Heart left ventricle (tissue), 16 donors: ENCODE data around the gene TTLL10. TPM values are rescaled to one million over a fixed set of nuclear protein-coding genes. Genes with fewer than 3 reads are reported as not detected.

Experiments
- ATAC-seq, 4 donors: fragments of 200-7000 bp; cut with Tn5 transposase; one replicate each; pipeline ENCODE4 v1.9.1; 2020 to 2022; ENCODE audit warnings: moderate library complexity in 4 of 4, mild to moderate bottlenecking in 3 of 4, moderate number of reproducible peaks in 1 of 4
- DNase-seq, 5 donors: peaks; one replicate each; pipeline ENCODE4 v3.0.0-alpha.2; 2020
- H3K27ac ChIP-seq, 12 donors: fragments of 200-600 bp; sonication (generic) in 4 of 12; one replicate each; pipeline versions ENCODE4 v1.5.0 to v1.8.0; 2016 to 2022; ENCODE audit warnings: mild to moderate bottlenecking in 2 of 12
- H3K27me3 ChIP-seq, 9 donors: fragments of 200-600 bp; sonication (generic) in 2 of 9; one replicate each; pipeline versions ENCODE4 v1.5.1 to v1.8.0; 2016 to 2022; ENCODE audit warnings: mild to moderate bottlenecking in 3 of 9
- H3K36me3 ChIP-seq, 9 donors: fragments of 200-600 bp; sonication (generic) in 2 of 9; one replicate each; pipeline versions ENCODE4 v1.5.0 to v1.8.0; 2018 to 2022; ENCODE audit warnings: mild to moderate bottlenecking in 2 of 9
- H3K4me1 ChIP-seq, 12 donors: fragments of 200-600 bp; sonication (generic) in 4 of 12; one replicate each; pipeline versions ENCODE4 v1.5.0 to v1.8.0; 2016 to 2022; ENCODE audit warnings: mild to moderate bottlenecking in 3 of 12
- H3K4me3 ChIP-seq, 12 donors: fragments of 200-600 bp; sonication (generic) in 4 of 12; one replicate each; pipeline versions ENCODE4 v1.5.0 to v1.8.0; 2017 to 2022; ENCODE audit warnings: mild to moderate bottlenecking in 9 of 12, moderate library complexity in 4 of 12
- H3K9me3 ChIP-seq, 12 donors: fragments of 200-600 bp; sonication (generic) in 4 of 12; one replicate each; pipeline versions ENCODE4 v1.5.0 to v1.8.0; 2016 to 2022; ENCODE audit warnings: mild to moderate bottlenecking in 1 of 12
- POLR2A ChIP-seq, 2 donors: fragments of 450-650 bp; IDR thresholded peaks; one replicate each; pipeline ENCODE4 v1.6.1; 2017; ENCODE audit warnings: antibody characterized with exemption in 2 of 2, mild to moderate bottlenecking in 2 of 2, moderate library complexity in 2 of 2
- WGBS, 4 donors: extraction: QIAGEN DNeasy Blood & Tissue Kit in 2 of 4; methylation state at CpG; one replicate each; pipeline versions ENCODE4 v1.1.5 to v1.1.7; 2013 to 2018; 5-methylcytosine and 5-hydroxymethylcytosine counted together
- intact Hi-C, 10 donors: fragments of 100-400 bp; cut with DNase I; formaldehyde crosslinking; loops; one replicate each; pipeline versions ENCODE4 v1.11.1 to v1.14.2; 2022
- polyA plus RNA-seq, 2 donors: library from polyadenylated mRNA; stranded (reverse); fragments of 200-250 nt; gene quantifications; one replicate each; pipeline ENCODE4 v1.2.3, GENCODE V29; 2013
- total RNA-seq, 9 donors: library from RNA; depleted of rRNA in 2 of 9; stranded (reverse); fragments of >200 nt in 2 of 9; fragmentation: NEBNext Ultra II Directional in 3 of 9; extraction: Animal tissue kit (Norgen Biotek cat#: 25700) in 3 of 9; gene quantifications; one replicate each; pipeline versions ENCODE4 v1.1.0 to v1.2.4, GENCODE V29; 2016 to 2023
- TF ChIP-seq, protein P1 (sequence below), 12 donors: fragments of 200-600 bp; sonication (generic) in 4 of 12; IDR thresholded peaks; one replicate each; pipeline versions ENCODE4 v1.5.0 to v1.8.0; 2018 to 2022; ENCODE audit warnings: antibody characterized with exemption in 12 of 12, mild to moderate bottlenecking in 5 of 12
- donor health status: ischemic (EF 13 %, LVEDD 7.1; RV severe dilation, severe dysfunction).
- donor health status: healthy with polysubstance abuse.
- donor health status: DM: no; HTN: yes; CAD: no.
- donor health status: DM: no; HTN: no; CAD: no.
- donor health status: ischemic (EF 25% LVEDD 6.9; RV normal size, moderate dysfunction).
- donor health status: ischemic (EF 25% LVEDD 5.7; RV mildly dilated, moderate dysfunction).
- donor health status: healthy.
- donor health status: DM: yes; HTN: yes; CAD: no.
- donor health status: ischemic (EF 35%, LVEDD 5.7; RV mildly dilated, moderate dysfunction).
- donor health status: nonischemic (EF 11% LVEDD 7.7; RV severe dilation, severe dysfunction).
- donor health status: DM: yes; HTN: yes; CAD: no.
- donor health status: PGD.
- donor health status: ischemic (EF 29% LVEDD 5.4; RV normal size, mild dysfunction).
- donor health status: nonischemic (EF 23%, LVEDD 6.1; RV moderate dilation, normal function).

TTLL10 gene
- total and polyA plus RNA-seq, 11 donors, result 0.03 to 0.53 (median 0.21) TPM; not detected in 4

DNA sequence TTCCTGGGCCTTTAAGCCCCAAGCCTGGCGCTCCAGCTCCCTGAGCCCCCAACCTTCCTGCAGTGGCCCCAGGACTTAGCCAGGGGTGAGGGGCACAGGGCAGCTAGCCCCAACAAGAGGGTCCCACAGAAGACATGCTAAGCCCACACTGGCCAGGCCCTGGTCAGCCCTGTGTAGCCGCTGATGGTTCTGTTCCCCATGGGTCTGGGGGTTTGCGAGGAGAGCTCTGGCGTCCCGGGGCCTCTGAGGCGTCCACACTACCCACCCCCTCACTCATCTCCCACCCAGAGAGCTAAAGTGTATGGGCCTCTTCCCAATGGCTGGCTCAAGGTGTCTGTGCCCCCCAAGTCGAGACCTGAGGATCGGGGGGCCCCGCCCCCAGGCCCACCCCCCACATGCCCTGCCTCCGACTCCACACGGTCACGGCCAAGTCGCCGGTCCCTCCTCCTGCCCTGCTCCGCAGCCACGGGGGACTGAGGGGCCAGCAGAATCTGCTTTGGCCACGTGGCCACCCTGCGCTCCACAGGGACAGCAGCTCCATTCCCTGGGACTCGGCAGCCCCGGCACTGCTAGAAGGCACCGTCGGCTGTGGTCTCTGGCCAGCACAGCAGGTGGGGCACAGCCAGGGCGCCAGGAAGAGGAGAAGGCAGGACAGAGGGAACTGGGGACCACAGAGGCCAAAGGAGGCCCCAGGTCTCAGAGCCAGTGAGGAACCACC lies 24.9 kb downstream of the TTLL10 start:
- Histone ChIP-seq H3K27me3 (peaks cover 0 to 24% (median 5%) of the 10 kb centered on the region in 9 donors), H3K27ac (no peak overlapping the region), H3K4me3 (no peak overlapping the region), H3K4me1 (peaks cover 0 to 13% (median 8%) of the 10 kb centered on the region in 12 donors), H3K36me3 (no peaks in the 10 kb centered on the region), H3K9me3 (peaks cover 0 to 17% (median 0%) of the 10 kb centered on the region in 12 donors)
- intact Hi-C loops, result loop anchor here in 1 of 10 donors (5.0 kb wide), 1 partner anchor 41 kb away; no protein-coding TSS in a partner anchor
- 63 to 75% (median 71%) methylated on average over 17 to 23 of the region's 23 CpGs for WGBS, 4 donors
- no peak for ATAC-seq
- TF ChIP-seq, protein P1, sequence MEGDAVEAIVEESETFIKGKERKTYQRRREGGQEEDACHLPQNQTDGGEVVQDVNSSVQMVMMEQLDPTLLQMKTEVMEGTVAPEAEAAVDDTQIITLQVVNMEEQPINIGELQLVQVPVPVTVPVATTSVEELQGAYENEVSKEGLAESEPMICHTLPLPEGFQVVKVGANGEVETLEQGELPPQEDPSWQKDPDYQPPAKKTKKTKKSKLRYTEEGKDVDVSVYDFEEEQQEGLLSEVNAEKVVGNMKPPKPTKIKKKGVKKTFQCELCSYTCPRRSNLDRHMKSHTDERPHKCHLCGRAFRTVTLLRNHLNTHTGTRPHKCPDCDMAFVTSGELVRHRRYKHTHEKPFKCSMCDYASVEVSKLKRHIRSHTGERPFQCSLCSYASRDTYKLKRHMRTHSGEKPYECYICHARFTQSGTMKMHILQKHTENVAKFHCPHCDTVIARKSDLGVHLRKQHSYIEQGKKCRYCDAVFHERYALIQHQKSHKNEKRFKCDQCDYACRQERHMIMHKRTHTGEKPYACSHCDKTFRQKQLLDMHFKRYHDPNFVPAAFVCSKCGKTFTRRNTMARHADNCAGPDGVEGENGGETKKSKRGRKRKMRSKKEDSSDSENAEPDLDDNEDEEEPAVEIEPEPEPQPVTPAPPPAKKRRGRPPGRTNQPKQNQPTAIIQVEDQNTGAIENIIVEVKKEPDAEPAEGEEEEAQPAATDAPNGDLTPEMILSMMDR (IDR thresholded peaks at IDR 0.05), result no peak
- TF ChIP-seq POLR2A (IDR thresholded peaks at IDR 0.05), result no peak
- DNase-seq, result peak in 4 of 5 donors; percentile 5 to 48 (median 16)

DNA sequence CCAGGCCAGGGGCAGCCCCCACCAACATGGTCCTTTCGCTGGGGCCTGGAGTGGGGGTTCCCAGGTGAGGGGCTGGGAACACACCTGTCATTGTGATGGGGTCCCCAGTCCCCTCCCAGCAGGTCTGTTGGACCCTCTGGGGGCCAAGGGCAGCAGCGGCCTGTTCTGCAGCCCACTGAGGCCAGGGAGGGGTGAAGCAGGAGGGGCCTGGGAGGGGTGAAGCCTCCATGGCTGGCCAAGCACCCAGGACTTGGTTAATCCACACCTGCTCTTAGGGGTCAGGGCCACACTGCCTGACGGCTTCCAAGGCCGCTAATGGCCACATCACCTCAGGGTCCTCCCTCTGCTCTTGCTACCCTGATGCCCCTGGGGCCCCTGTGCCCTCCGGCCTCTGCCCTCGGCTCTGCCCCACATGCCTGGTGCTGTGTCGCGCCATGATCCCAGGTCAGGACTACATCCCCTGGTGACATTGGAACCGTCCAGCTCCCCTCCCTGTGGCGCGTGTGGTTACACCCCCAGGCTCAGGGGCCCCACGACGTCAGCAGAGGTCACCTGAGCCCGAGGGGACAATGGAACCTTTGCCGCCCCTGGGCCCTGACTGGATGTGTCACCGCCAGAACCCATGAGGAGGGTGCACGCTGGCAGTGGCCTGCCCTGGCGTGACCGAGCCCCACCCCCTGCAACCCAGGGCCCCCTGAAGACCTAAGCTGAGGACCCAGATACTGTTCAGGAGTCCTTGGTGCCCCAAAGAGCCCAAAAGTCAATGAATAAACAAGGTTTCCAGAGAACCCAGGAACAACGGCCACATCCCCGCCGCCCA lies 25.7 kb downstream of the TTLL10 start:
- Histone ChIP-seq H3K27me3 (peaks cover 0 to 28% (median 5%) of the 10 kb centered on the region in 9 donors), H3K4me1 (peaks cover 0 to 13% (median 8%) of the 10 kb centered on the region in 12 donors), H3K9me3 (peaks cover 0 to 16% (median 0%) of the 10 kb centered on the region in 12 donors), H3K36me3 (no peaks in the 10 kb centered on the region), H3K4me3 (no peak overlapping the region), H3K27ac (no peak overlapping the region)
- peak in 4 of 5 donors; percentile 5 to 52 (median 18) for DNase-seq
- no peak for ATAC-seq
- 85 to 90% (median 87%) methylated on average over 11 to 22 of the region's 22 CpGs for WGBS, 4 donors
- TF ChIP-seq POLR2A (IDR thresholded peaks at IDR 0.05), result no peak
- TF ChIP-seq, protein P1 (IDR thresholded peaks at IDR 0.05), result no peak
- intact Hi-C loops, result loop anchor here in 1 of 10 donors (5.0 kb wide), 1 partner anchor 42 kb away; no protein-coding TSS in a partner anchor

- intact Hi-C loops, result loop anchor here in 2 of 10 donors (5.0 kb wide), 2 partner anchors 38 to 43 kb away; no protein-coding TSS in a partner anchor
- peak overlapping the region in 9 of 12 donors; percentile 46 to 62 (median 56) for H3K4me3 ChIP-seq
- peaks cover 0 to 13% (median 8%) of the 10 kb centered on the region in 12 donors for H3K4me1 ChIP-seq
- WGBS, 4 donors, result 71 to 80% (median 73%) methylated on average over 8 to 31 of the region's 31 CpGs
- H3K27me3 ChIP-seq, result peaks cover 0 to 34% (median 5%) of the 10 kb centered on the region in 9 donors
- H3K27ac ChIP-seq, result peak overlapping the region in 1 of 12 donors; percentile 64
- DNase-seq (peak in 4 of 5 donors; percentile 19 to 43 (median 26)), ATAC-seq (peak in 2 of 4 donors; percentile 3 to 34)
- H3K36me3 ChIP-seq, result no peaks in the 10 kb centered on the region
- TF ChIP-seq POLR2A (IDR thresholded peaks at IDR 0.05), result no peak
- TF ChIP-seq, protein P1 (IDR thresholded peaks at IDR 0.05), result no peak
- peaks cover 0 to 7% (median 0%) of the 10 kb centered on the region in 12 donors for H3K9me3 ChIP-seq
These were observed 26.5 kb downstream of the TTLL10 start for GRCh38 chr1:1199961-1200875.
